CD1c-positive myeloid dendritic cell (primary cell): ENCODE data around the gene BRSK2.
"Not testable (repeated sequence)": the region's sequence is repeated elsewhere in the genome, so short reads cannot be mapped to it uniquely, and the experiment has no call there.

Source experiments
- DNase-seq: peaks from one replicate; pipeline ENCODE4 v3.0.0-alpha.2; 2016; ENCODE audit errors: extremely low spot score

Gene BRSK2

DNA sequence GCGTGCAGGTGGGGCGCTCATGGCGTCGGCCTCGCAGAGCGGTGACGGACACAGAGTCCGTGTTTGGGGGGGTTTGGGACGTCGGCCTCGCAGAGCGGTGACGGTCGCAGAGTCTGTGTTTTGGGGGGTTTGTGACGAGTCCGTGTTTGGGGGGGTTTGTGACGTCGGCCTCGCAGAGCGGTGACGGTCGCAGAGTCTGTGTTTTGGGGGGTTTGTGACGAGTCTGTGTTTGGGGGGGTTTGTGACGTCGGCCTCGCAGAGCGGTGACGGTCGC lies 20.1 kb downstream of the BRSK2 start:
- DNase-seq, result not testable (repeated sequence)

DNA sequence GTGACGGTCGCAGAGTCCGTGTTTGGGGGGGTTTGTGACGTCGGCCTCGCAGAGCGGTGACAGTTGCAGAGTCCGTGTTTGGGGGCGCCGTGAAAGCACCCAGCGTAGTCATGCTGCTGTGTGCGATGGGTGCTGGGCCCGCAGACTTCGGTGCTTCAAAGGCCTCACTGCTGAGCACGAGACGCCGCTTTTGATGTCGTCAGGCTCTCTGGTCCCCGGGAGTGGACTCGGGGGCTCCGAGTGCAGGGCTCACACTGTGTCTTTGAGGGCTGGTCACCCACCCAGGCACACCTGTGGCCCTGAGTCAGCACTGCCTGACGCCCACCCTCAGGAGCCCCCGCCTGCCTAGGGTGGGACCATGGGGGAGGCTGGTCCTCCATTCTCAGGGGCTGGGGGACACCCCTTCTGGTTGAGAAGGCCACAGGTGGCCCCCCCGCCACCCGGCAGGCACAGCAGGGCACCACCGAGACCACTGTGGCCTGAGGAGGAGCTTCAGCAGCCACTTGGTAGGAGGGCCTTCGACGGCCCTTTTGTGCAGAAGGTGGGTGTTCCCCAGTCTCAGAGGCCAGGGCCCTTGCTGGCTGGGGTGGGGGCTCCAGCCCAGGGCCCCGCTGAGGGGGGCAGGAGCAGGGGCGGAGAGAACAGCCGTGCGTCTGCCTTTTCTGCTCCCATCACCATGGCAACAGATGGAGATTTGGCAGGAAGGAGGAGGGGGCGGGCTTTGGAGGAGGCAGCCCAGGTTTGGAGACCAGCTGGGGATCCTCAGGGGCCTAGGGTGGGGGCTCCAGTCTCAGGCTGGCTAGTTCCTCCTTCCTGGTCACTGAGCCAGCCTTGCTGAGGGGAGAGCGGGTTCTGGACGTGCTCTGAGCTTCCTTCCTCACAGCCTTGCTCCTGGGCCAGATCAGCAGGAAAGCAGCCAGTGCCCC lies 20.9 kb downstream of the BRSK2 start:
- no peak for DNase-seq

DNA sequence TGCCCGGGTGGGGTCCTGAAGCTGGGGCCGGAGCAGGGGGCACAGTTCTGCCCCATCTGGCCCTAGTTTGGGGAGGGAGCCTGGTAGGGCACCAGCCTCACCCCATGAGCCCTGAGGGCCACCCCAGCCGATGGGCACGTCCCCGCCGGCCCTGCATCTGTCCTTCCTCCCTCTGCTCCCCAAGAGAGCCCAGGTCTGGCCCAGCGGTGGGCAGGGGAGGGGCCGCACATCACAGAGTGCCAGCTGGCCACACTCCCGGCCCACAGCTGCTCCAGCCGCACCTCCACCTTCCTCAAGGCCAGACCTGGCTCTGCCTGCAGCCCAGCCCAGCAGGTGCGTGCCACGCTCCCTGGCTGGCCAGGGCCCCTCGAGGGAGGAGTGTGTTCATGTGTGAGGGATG lies 21.6 kb downstream of the BRSK2 start:
- no peak for DNase-seq

DNA sequence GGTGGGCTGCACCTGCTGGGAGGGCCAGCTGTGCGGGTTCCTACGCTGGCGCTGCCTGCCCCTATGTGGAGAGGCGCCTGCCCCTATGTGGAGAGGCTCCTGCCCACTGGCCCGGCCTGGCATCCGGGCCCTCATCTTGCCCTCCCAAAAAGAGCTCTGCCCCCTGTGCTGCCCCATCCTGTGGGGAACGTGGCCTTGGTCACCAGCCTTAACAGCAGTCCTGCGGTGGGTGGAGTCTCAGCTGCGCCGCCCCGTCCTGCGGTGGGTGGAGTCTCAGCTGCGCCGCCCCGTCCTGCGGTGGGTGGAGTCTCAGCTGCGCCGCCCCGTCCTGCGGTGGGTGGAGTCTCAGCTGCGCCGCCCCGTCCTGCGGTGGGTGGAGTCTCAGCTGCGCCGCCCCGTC lies 22.0 kb downstream of the BRSK2 start:
- not testable (repeated sequence) for DNase-seq

DNA sequence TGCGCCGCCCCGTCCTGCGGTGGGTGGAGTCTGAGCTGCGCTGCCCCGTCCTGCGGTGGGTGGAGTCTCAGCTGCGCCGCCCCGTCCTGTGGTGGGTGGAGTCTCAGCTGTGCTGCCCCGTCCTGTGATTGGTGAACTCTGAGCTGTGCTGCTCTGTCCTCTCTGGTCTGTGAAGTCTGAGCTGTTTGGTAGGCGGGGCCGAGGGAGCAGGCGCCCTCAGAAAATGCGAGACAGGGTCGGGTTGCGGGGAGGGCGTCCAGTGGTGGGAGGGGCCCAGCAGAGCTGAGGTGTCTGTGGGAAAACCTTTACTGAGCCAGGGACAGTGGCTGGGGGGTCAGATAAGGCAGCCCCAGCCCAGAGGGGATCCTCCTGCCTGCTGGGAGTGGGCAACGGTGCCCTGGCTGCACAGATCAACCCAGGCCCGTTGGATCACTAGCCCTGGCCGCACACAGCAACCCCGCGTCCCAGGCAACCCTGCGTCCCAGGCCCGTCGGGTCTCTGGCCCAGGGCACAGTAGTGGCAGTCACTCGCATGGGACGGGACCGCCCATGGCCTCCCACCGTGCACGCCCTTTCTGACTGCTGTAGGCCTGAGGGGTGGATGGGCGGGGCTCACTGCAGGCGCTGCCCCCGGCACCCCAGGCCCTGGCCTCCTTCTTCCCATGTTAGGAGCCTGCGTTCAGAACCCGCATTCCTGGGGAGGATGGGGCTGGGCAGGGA lies 22.8 kb downstream of the BRSK2 start:
- DNase-seq, result no peak

DNA sequence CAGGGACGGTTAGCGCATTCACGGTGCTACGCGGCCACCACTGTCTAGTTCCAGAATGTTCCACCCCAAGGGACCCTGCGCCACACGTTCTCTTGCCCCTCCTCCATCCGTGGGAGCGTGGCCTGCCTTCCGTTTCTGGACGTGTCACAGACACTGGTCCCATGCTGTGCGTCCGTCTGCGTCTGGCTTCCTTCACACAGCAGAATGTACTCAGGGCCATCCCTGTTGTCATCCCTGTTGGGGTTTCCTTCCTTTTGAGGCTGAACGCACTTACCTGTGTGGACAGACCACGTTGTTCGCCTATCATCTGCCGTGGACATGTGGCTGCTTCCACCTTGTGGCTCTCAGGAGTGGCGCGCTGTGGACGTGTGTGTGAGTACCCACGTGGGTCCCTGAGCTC lies 24.9 kb downstream of the BRSK2 start:
- DNase-seq, result no peak

DNA sequence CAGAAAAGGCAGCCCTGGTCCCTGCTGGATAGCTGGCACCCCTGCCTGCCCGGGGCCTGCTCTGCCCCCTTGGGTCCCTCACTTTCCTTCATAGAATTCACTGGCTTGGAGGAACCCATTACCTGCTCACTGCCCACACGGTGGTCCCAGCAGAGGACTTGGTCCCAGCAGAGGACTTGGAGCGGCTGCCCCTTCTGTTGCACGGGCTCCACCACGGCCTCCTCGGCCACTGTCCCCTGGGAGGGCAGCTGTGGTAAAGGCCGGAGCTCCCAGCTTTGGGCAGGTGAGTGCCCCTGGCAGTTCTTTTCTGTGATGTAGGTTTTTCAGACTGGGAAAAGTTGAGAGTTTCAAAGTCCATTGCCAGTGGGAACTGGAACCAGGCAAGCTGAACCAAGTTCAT lies 25.9 kb downstream of the BRSK2 start:
- no peak for DNase-seq

DNA sequence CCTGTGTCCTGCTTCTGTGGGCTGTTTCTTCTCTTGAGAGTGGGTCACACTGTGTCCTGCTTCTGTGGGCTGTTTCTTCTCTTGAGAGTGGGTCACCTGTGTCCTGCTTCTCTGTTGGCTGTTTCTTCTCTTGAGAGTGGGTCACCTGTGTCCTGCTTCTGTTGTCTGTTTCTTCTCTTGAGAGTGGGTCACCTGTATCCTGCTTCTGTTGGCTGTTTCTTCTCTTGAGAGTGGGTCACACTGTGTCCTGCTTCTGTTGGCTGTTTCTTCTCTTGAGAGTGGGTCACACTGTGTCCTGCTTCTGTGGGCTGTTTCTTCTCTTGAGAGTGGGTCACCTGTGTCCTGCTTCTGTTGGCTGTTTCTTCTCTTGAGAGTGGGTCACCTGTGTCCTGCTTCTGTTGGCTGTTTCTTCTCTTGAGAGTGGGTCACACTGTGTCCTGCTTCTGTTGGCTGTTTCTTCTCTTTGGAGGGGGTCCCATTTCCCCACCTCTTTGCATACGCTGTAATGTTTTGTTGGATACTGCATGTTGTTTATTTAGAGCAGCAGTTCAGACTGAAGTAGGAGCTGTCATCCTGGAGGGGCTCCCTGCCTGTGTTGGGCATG lies 28.6 kb downstream of the BRSK2 start:
- not testable (repeated sequence) for DNase-seq

DNA sequence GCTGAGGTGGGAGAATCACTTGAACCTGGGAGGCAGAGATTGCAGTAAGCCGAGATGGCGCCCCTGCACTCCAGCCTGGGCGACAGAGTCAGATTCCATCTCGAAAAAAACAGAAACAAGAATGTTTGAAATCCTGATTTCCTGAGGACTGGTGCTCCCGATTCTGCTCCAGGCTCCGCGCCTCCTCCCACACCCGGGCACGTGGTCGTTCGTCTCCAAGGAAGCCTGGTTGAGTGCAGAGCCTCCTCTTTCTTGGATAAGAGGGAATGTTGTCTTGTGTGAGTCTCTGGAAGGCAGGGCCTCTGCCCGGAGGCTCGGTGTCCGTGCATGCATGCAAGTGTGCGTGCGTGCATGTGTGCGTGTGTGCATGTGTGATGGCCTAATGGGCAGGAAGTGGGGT lies 30.1 kb downstream of the BRSK2 start:
- DNase-seq, result no peak

DNA sequence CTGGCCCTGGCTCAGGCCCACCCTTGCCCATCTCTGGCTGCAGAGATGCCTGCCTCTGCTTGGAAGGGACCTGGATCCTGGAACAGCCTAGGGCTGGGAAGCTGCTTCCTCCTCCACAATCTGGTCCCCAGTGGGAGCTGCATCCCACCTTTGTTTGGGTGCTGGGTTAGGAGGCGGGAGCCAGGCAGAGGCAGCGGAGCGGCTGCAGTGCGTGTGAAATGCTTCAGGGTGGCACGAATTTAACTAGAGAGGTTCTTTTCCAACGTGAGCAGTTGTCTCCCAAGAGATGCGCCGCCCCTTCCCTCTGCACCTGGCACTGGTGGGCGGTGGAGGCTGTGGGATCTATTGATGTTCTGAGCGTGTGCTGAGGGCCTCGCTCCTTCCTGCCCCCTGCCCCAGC lies 31.6 kb downstream of the BRSK2 start:
- DNase-seq, result no peak

DNA sequence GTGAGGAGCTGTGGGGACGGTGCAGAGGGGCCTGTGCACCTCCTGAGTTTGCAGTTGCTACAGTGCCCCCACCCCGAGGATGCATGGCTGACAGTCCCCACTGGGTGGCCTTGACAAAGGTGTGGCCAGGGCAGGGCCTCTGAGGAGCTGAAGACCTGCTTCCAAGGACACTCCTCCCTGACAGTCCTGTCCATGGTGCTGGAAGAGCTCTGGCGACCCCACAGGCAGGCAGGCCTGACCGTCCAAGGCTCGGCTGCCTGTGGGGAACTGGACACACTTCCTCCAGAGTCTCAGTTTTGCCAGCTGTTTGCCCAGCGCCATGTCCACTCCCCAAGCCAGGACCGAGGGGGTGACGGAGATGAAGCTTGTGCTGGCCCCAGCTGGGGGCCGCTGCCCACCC lies 32.7 kb downstream of the BRSK2 start:
- no peak for DNase-seq

DNA sequence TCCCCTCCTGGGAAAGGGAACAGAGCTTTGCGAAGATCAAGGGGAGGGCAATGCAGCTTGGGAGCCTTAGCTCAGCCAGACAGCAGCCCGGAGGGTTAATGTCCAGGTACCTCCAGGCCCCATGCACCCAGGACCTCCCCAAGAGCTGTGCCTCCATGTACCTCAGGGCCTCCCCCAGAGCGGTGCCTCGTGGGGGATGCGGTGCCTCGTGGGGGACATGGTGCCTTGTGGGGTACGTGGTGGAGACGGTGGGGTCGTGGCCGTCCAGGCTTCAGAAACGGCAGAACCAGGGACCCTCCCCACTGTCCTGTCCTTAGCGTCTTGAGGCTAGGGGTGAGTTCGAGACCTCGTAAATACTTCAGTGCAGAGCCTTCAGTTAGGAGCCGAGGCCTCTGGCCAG lies 33.2 kb downstream of the BRSK2 start:
- DNase-seq, result no peak

DNA sequence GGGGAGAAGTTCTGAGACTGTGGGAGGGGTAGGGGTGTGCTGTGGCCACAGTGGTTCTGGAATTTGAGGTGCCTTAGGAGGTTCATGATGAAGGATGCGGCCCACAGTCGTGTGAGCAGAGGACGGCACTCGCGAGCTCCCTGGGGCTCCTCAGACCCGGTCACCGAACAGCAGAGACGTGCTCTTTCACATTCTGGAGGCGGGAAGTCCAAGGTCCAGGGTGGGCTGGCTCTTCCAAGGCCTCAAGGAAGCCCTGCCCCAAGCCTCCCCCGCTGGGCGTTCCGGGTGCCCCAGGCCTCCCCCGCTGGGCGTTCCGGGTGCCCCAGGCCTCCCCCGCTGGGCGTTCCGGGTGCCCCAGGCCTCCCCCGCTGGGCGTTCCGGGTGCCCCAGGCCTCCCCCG lies 33.7 kb downstream of the BRSK2 start:
- DNase-seq, result not testable (repeated sequence)

DNA sequence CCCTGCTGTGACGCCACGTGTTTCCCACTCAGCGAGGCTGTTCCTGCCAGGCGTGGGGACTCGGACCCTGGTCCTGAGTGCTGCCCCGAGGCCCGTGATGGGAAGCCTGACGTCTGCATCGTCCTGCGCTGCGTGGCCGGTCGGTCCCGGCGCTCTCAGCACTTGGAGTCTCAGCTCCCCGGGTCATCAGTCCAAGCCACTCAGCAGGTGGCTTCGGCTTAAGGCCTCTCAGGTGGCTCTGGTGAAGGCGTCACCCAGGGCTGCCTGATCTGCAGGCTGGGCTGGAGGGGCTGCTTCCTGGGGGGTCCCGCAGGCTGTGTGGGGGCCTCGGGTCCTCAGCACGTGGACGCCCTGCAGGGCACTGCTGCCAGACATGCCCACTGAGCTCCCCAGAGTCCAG lies 35.3 kb downstream of the BRSK2 start:
- DNase-seq, result no peak

DNA sequence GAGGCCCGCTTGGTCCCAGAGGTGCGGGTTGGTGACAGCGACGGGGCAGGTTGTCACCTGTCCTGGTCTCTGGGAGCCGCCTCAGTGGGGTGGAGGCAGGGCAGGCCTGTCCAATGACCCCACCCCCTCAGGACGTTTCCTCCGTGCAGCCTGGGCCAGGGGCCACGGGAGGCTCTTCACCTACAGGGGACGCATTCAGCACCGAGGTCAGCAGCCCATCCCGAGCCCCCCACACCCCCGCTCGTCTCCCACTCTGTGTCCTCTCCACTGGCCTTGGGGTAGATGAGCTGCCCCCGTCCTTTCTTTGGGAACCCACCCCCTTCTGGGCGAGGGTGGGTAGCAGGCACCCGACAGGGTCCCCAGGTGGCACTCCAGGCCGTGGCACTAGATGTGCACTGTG lies 35.7 kb downstream of the BRSK2 start:
- no peak for DNase-seq

DNA sequence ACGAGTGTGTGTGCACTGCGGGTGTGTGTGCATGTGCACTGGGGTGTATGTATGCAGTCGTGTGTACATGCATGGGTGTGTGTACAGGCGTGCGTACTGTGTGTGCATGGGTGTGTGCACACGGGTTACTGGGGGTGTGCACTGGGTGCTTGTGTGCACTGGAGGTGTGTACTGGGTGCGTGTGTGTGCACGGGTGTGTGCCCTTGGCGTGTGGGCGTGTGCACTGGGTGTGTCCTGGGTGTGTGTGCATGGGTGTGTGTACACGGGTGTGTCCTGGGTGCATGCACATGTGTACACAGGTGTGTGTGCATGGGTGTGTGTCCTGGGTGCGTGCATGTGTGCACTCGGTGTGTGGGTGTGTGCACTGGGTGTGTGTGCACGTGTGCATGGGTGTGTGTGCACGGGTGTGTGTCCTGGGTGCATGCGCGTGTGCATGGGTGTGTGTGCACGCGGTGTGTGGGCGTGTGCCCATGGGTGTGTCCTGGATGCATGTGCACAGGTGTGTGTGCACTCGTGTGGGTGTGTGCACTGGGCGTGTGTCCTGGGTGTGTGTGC lies 39.1 kb downstream of the BRSK2 start:
- DNase-seq, result no peak

DNA sequence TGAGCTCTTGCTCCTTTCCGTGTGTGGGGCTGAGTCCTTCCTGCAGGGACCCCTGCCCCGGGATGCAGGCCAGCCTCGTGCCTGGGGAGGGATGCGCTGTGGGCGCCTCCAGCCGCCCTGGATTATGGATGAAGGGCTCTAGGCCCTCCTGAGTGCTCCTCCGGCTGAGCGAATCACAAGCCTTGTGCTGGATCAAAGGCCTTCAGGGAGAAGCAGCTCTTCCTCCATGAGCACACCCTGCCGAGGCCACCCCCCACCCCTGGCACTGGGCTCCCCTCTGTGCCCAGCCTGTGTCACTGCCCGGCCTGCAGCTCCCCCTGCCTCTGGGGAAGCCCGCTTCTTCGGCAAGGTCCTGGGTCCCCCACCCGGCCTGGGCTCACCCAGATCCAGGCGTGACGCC lies 43.8 kb downstream of the BRSK2 start:
- DNase-seq, result no peak

DNA sequence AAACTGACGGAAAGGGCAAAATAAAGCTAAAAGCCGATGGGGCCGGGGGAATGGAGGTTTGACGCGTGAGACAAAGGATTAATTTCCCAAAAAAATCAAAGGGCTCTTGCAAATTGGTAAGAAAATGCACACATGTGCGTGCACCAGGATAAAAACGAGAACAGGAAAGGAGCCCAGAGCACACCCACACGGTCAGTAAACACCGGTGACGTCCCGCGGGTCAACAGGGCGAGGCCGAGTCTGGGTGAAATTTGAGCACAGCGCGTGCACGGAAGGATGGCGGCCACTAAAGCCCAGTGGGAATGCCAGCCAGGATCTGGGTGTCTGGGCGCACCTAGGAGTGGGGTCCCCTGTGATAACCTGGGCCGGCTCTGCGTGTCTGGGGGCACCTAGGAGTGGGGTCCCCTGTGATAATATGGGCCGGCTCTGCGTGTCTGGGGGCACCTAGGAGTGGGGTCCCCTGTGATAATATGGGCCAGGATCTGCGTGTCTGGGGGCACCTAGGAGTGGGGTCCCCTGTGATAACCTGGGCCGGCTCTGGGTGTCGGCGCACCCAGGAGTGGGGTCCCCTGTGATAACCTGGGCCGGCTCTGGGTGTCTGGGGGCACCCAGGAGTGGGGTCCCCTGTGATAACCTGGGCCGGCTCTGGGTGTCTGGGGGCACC lies 44.4 kb downstream of the BRSK2 start:
- no peak for DNase-seq

DNA sequence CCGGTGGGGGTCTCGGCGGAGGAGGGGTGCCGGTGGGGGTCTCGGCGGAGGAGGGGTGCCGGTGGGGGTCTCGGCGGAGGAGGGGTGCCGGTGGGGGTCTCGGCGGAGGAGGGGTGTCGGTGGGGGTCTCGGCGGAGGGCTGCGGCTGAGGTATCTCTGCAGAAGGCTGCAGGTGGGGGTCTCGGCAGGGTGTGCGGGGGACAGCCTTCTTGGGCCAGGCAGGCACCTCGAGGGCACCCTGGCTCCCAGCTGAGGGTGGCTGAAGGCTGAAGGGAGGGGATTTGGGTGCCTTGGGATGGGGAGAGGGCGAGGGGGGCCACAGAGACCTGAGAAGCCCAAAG lies 45.7 kb downstream of the BRSK2 start:
- DNase-seq, result not testable (repeated sequence)

DNA sequence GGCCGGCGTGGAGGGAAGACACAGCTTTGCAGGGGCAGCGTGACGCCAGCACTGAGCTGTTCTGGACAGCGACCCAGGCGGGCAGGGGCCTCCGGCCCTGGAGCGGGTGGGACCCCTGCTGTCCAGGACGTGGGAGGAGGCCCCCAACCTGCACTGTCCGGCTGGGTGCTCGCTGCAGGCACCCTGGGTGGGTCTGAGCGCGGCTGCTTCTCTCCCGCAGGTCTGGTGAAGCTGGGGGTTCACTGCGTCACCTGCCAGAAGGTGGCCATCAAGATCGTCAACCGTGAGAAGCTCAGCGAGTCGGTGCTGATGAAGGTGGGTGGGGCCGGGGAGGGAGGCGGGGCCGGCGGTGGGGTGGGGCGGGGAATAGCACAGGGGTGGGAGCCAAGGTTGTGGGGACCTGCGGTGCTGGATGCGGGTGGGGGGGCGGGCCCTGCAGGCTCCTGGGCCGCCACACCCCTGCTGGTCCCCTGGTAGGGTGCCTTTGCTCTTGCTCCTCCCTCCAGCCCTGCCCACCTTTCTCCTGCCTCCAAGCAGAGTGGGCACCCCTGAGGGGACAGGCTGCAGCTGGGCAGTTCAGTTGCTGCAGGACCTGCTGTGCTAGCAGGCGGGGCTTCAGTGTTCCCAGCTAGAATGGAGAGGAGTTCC lies 46.2 kb downstream of the BRSK2 start:
- peak; percentile 10 for DNase-seq

DNA sequence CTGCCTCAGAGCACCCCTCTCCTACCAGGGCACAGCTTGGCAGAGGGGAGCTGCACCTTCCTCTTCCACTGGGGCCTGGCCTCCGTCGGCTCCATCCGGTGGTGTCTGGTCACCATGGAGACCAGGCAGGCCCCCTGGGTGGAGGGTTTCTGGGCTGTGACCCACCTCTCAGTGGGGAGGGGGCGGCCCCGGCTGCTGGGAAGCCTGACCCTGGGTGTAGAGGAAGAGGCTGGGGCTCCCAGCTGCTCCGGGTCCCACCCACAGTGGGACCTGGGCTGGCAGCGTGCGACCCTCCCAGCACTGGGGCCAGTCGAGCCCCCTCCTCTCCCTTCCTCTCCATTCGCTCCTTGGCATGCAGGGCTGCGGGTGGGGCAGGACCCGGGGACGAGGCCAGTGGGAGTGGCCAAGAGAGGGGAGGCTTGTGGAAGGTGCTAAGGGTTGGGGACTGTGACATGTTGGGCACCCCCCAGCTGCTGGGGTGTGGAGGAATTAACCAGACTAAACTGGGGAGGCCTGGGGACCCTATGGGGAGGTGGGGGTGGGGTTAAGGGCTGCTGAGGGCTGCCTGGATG lies 46.8 kb downstream of the BRSK2 start:
- DNase-seq, result no peak
